ENCODE results near the gene LAMA2.

DNA sequence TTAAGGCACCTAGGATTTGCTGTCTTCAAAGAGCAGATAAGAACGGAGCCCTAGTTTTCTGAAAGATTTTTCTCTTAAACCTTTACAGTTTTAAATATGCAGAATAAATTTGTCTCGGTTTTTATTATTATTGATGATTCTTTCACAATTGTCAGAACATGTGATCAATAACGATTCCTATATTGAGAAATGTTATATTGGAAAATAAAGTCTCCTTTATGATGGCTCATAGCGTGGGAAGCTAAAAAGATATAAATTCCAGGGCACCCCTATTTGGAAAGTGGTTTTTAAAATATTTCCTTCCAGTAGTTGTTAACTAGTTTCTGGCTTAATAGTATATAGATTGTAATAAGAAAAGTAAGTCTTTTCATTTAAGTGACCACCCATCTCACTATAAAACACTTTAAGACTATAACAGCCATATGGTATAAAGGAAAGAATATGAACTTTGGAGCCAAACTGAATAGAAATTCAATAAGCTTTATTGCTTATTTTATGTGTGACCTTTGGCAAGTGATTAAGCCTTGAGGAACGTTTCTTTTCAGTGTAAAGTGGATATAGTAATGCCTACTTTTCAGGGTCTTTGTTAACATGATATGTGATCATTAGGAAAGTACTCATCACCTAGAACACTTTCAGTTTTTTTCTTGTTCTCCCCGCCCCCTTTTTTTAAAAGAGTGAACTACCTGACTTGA lies 369.6 kb downstream of the LAMA2 start:
- TF ChIP-seq, protein P1, sequence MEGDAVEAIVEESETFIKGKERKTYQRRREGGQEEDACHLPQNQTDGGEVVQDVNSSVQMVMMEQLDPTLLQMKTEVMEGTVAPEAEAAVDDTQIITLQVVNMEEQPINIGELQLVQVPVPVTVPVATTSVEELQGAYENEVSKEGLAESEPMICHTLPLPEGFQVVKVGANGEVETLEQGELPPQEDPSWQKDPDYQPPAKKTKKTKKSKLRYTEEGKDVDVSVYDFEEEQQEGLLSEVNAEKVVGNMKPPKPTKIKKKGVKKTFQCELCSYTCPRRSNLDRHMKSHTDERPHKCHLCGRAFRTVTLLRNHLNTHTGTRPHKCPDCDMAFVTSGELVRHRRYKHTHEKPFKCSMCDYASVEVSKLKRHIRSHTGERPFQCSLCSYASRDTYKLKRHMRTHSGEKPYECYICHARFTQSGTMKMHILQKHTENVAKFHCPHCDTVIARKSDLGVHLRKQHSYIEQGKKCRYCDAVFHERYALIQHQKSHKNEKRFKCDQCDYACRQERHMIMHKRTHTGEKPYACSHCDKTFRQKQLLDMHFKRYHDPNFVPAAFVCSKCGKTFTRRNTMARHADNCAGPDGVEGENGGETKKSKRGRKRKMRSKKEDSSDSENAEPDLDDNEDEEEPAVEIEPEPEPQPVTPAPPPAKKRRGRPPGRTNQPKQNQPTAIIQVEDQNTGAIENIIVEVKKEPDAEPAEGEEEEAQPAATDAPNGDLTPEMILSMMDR (IDR thresholded peaks at IDR 0.05): peak in 2 of 7 experiments; percentile 1 to 2
- TF ChIP-seq POLR2AphosphoS5 (IDR thresholded peaks at IDR 0.05): no peak

Data from stomach (tissue), 4 donors.